H1 (cell line): ENCODE data around the gene PRKCI. TPM values are rescaled to one million over a fixed set of nuclear protein-coding genes. Genes with fewer than 3 reads are reported as not detected.
A peak's percentile ranks its signal among the peaks of the same experiment; 100 is the strongest.

Source experiments
- CTCF ChIA-PET: fragments of 300-600 bp; sonication (Branson Sonifier 250); formaldehyde crosslinking; loops from one replicate; lab custom pipeline; 2021; ENCODE audit not compliant: partially characterized antibody; lab: Charles Lee
- POLR2A ChIA-PET: fragments of 300-600 bp; sonication (Branson Sonifier 250); formaldehyde crosslinking; loops from one replicate; lab custom pipeline; 2021; ENCODE audit warnings: inconsistent platforms; ENCODE audit not compliant: partially characterized antibody; lab: Charles Lee
- DNase-seq, 2 experiments: peaks; one replicate each; pipeline versions ENCODE4 v3.0.0 to v3.0.0-alpha.2; 2010 to 2022; ENCODE audit warnings: low spot score in 2 of 2, low read depth in 1 of 2, mixed read lengths in 1 of 2
- FAIRE-seq: peaks from 2 replicates; lab custom pipeline; 2011; peaks lifted over from hg19 to GRCh38; lab: Jason Lieb, UNC
- H2AFZ ChIP-seq: 2 replicates; pipeline ENCODE4 v1.8.1; 2012; ENCODE audit warnings: low read length, inconsistent platforms
- H2AK5ac ChIP-seq: 2 replicates; pipeline ENCODE4 v1.6.1; 2013; ENCODE audit warnings: low read depth, low read length
- H2BK120ac ChIP-seq: replicated peaks from 2 replicates; pipeline ENCODE3; 2013; ENCODE audit warnings: low read depth, low read length, inconsistent platforms
- H2BK12ac ChIP-seq: 2 replicates; pipeline ENCODE4 v1.6.1; 2013; ENCODE audit warnings: low read depth, low read length
- H2BK15ac ChIP-seq: 2 replicates; pipeline ENCODE4 v1.6.1; 2013; ENCODE audit warnings: low read length
- H2BK20ac ChIP-seq: 2 replicates; pipeline ENCODE4 v1.6.1; 2013; ENCODE audit warnings: low read length
- H2BK5ac ChIP-seq: 2 replicates; pipeline ENCODE4 v1.6.1; 2013; ENCODE audit warnings: low read depth, low read length
- H3K14ac ChIP-seq: 2 replicates; pipeline ENCODE4 v1.6.1; 2013; ENCODE audit warnings: inconsistent platforms; ENCODE audit not compliant: insufficient read length
- H3K18ac ChIP-seq: 2 replicates; pipeline ENCODE4 v1.6.1; 2013; ENCODE audit warnings: low read length; ENCODE audit errors: extremely low read depth
- H3K23ac ChIP-seq: 2 replicates; pipeline ENCODE4 v1.6.1; 2013; ENCODE audit warnings: inconsistent platforms; ENCODE audit not compliant: insufficient read length
- H3K23me2 ChIP-seq: 2 replicates; pipeline ENCODE4 v1.6.1; 2013; ENCODE audit warnings: low read depth, low read length
- H3K27ac ChIP-seq: 2 replicates; pipeline ENCODE4 v1.6.1; 2011; ENCODE audit warnings: low read depth, low read length, inconsistent platforms
- H3K27me3 ChIP-seq, 4 experiments: replicated peaks in 1 of 4; 1 replicate in 1 of 4; 2 replicates in 3 of 4; pipeline versions ENCODE4 v1.6.1 to v1.8.1; 2011 to 2013; ENCODE audit warnings: low read length in 3 of 4, mild to moderate bottlenecking in 3 of 4, inconsistent platforms in 2 of 4, mixed read lengths in 2 of 4, moderate library complexity in 1 of 4; ENCODE audit not compliant: control insufficient read depth in 3 of 4, insufficient read depth in 3 of 4; ENCODE audit errors: extremely low read depth in 1 of 4
- H3K36me3 ChIP-seq, 4 experiments: 2 replicates each; pipeline versions ENCODE4 v1.6.1 to v1.8.1; 2011 to 2013; ENCODE audit warnings: mild to moderate bottlenecking in 4 of 4, low read length in 3 of 4, moderate library complexity in 2 of 4, control low read depth in 1 of 4, inconsistent platforms in 1 of 4; ENCODE audit not compliant: insufficient read depth in 4 of 4, control insufficient read depth in 2 of 4
- H3K4ac ChIP-seq: replicated peaks from 2 replicates; pipeline ENCODE3; 2013; ENCODE audit warnings: low read length, low read depth, mixed read lengths, inconsistent platforms; ENCODE audit not compliant: insufficient read length
- H3K4me1 ChIP-seq, 4 experiments: replicated peaks in 1 of 4; 1 replicate in 1 of 4; 2 replicates in 3 of 4; pipeline versions ENCODE4 v1.6.1 to v1.8.1; 2011 to 2013; ENCODE audit warnings: low read length in 3 of 4, inconsistent platforms in 2 of 4, mixed read lengths in 1 of 4; ENCODE audit not compliant: insufficient read depth in 4 of 4, control insufficient read depth in 3 of 4
- H3K4me2 ChIP-seq, 2 experiments: 2 replicates each; pipeline versions ENCODE4 v1.6.1 to v1.8.1; 2011 to 2013; ENCODE audit warnings: low read depth in 2 of 2, low read length in 2 of 2, control low read depth in 1 of 2, inconsistent platforms in 1 of 2, mild to moderate bottlenecking in 1 of 2; ENCODE audit not compliant: insufficient read depth in 1 of 2
- H3K4me3 ChIP-seq, 4 experiments: fragments of 200-600, 300-600 bp in 1 of 4; sonication (generic), shearing (Covaris generic), sonication (Bioruptor Twin) in 1 of 4; 2 replicates each; pipeline versions ENCODE4 v1.5.1 to v1.8.1; 2011 to 2016; ENCODE audit warnings: low read length in 4 of 4, low read depth in 3 of 4, control low read depth in 2 of 4, inconsistent platforms in 2 of 4, mild to moderate bottlenecking in 2 of 4, mixed read lengths in 1 of 4, moderate library complexity in 1 of 4; ENCODE audit not compliant: insufficient read depth in 2 of 4; ENCODE audit errors: extremely low read depth in 1 of 4
- H3K56ac ChIP-seq: replicated peaks from 2 replicates; pipeline ENCODE3; 2013; ENCODE audit warnings: low read depth, mild to moderate bottlenecking, mixed read lengths, low read length, inconsistent platforms; ENCODE audit not compliant: insufficient read length
- H3K79me1 ChIP-seq: 2 replicates; pipeline ENCODE4 v1.6.1; 2013; ENCODE audit warnings: low read depth, low read length, control low read depth
- H3K79me2 ChIP-seq, 2 experiments: 2 replicates each; pipeline versions ENCODE4 v1.6.1 to v1.8.1; 2012 to 2013; ENCODE audit warnings: low read length in 2 of 2, mild to moderate bottlenecking in 2 of 2, inconsistent platforms in 1 of 2; ENCODE audit not compliant: insufficient read depth in 2 of 2, control insufficient read depth in 1 of 2
- H3K9ac ChIP-seq, 4 experiments: replicated peaks in 1 of 4; 1 replicate in 1 of 4; 2 replicates in 3 of 4; pipeline versions ENCODE4 v1.6.1 to v1.8.1; 2011 to 2013; ENCODE audit warnings: low read depth in 3 of 4, low read length in 3 of 4, control low read depth in 2 of 4, mild to moderate bottlenecking in 2 of 4, moderate library complexity in 2 of 4, inconsistent platforms in 1 of 4; ENCODE audit errors: extremely low read depth in 1 of 4
- H3K9me3 ChIP-seq, 2 experiments: 2 replicates each; pipeline versions ENCODE4 v1.6.1 to v1.8.1; 2012 to 2013; ENCODE audit warnings: mild to moderate bottlenecking in 2 of 2, moderate library complexity in 2 of 2, control low read depth in 1 of 2, inconsistent platforms in 1 of 2, low read depth in 1 of 2, low read length in 1 of 2, mixed read lengths in 1 of 2; ENCODE audit not compliant: insufficient read depth in 2 of 2
- H4K20me1 ChIP-seq, 2 experiments: replicated peaks in 1 of 2; 2 replicates each; pipeline versions ENCODE3 to v1.8.1; 2011 to 2013; ENCODE audit warnings: inconsistent platforms in 2 of 2, low read length in 2 of 2, mild to moderate bottlenecking in 1 of 2; ENCODE audit not compliant: insufficient read depth in 2 of 2, control insufficient read depth in 1 of 2
- H4K5ac ChIP-seq: 2 replicates; pipeline ENCODE4 v1.6.1; 2013; ENCODE audit warnings: low read length, low read depth, mixed read lengths, inconsistent platforms; ENCODE audit not compliant: insufficient read length
- H4K8ac ChIP-seq: 2 replicates; pipeline ENCODE4 v1.8.0; 2013; ENCODE audit warnings: mild to moderate bottlenecking, moderate library complexity, low read length, inconsistent platforms; ENCODE audit not compliant: insufficient read depth; ENCODE audit errors: extremely low read depth
- H4K91ac ChIP-seq: replicated peaks from 2 replicates; pipeline ENCODE3; 2013; ENCODE audit warnings: low read length, mixed read lengths, inconsistent platforms; ENCODE audit not compliant: insufficient read length
- BCL11A ChIP-seq, 2 experiments: IDR thresholded peaks; one replicate each; pipeline ENCODE4 v1.6.1; 2011; ENCODE audit warnings: low read depth in 2 of 2, low read length in 2 of 2, mild to moderate bottlenecking in 2 of 2
- HDAC6 ChIP-seq: IDR thresholded peaks from one replicate; pipeline ENCODE4 v1.7.1; 2012; ENCODE audit warnings: low read depth, mild to moderate bottlenecking, inconsistent platforms, low read length, moderate library complexity
- KDM5A ChIP-seq: fragments of 200-600 bp; IDR thresholded peaks from 2 replicates; pipeline ENCODE4 v1.7.1; 2012; ENCODE audit warnings: mild to moderate bottlenecking, low read length, inconsistent platforms, mixed read lengths
- RNF2 ChIP-seq: fragments of 200-900, 300-1000 bp; sonication (generic); IDR thresholded peaks from 2 replicates; pipeline ENCODE4 v1.7.1; 2016; ENCODE audit warnings: borderline replicate concordance, low read depth, mild to moderate bottlenecking, antibody characterized with exemption, low read length; ENCODE audit not compliant: poor library complexity, severe bottlenecking; ENCODE audit errors: missing control alignments
- SIX5 ChIP-seq: IDR thresholded peaks from 2 replicates; pipeline ENCODE4 v1.6.1; 2011; ENCODE audit warnings: mild to moderate bottlenecking, low read depth, low read length
- WGBS, 2 experiments: shearing (Covaris generic) in 1 of 2; methylation state at CpG; one replicate each; pipeline versions ENCODE4 v1.1.6 to v1.1.7; 2013 to 2015; ENCODE audit warnings: low lambda C conversion rate in 2 of 2, mixed read lengths in 2 of 2, inconsistent platforms in 1 of 2, low coverage in 1 of 2, missing lambda C conversion rate in 1 of 2; ENCODE audit not compliant: insufficient replicate concordance in 2 of 2, insufficient coverage in 1 of 2, insufficient read length in 1 of 2; ENCODE audit errors: extremely low coverage in 1 of 2, missing lambda C conversion rate in 1 of 2; 5-methylcytosine and 5-hydroxymethylcytosine counted together
- polyA plus RNA-seq, 7 experiments: library from polyadenylated mRNA; depleted of rRNA in 3 of 7; stranded (reverse) in 5 of 7; unstranded in 2 of 7; fragments of >200 nt in 5 of 7; fragments of 200-250 nt in 2 of 7; gene quantifications; 1 replicate in 5 of 7; 2 replicates in 1 of 7; 4 replicates in 1 of 7; pipeline versions ENCODE4 v1.2.1 to v1.2.3, GENCODE V29; 2011 to 2013; ENCODE audit warnings: missing spikeins in 2 of 7, mixed read lengths in 2 of 7
- total RNA-seq: library from RNA; stranded (reverse); fragmentation: NEBNext Ultra II Directional; extraction: Animal tissue kit (Norgen Biotek cat#: 25700); gene quantifications from 2 replicates; pipeline ENCODE4 v1.2.1, GENCODE V29; 2021

Gene PRKCI
- total and polyA plus RNA-seq, 2 of the 8 experiments (the other 6 are each of a cell fraction or from before 2014, with no cell fraction given) = 24.3 to 100.0 TPM

DNA sequence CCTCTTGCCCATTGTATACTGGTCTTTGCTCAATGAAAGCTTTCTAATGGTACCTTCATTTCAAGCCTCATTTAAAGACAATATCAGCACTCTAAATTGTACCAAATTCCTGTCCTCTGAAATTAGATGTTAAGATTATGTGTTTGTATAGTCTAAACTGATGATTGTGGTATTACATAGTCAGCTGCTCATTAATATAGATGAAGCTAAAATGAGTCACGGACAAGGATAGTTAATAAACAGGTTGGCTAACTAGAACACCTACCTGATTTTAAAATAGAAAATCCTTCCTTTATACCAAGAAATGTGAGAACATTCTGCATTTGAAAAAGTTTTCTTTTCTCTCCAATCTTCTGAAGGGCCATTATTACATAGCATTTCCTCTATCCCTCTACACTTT is 2.9 kb downstream of the PRKCI start:
- Histone ChIP-seq H3K4me3 (no peak overlapping the region; a peak in 1 of 8 replicates), H3K4me2 (peak overlapping the region; percentile 51 to 92; a peak in 2 of 4 replicates), H3K27ac (no peak overlapping the region), H3K9me3 (no peaks in the 10 kb centered on the region), H3K79me1 (peaks cover 5% of the 10 kb centered on the region; the same call in 1 of the 2 replicates), H3K56ac (no peak overlapping the region), H4K8ac (no peak overlapping the region), H4K5ac (no peak overlapping the region), H3K36me3 (no peaks in the 10 kb centered on the region), H3K14ac (no peak overlapping the region), H2AK5ac (no peak overlapping the region), H3K79me2 (peaks cover 6 to 73% of the 10 kb centered on the region in 2 experiments), H3K18ac (no peak overlapping the region), H3K4ac (no peak overlapping the region), H3K27me3 (no peaks in the 10 kb centered on the region), H3K4me1 (peaks cover 0 to 4% (median 1%) of the 10 kb centered on the region in 4 experiments; a peak in 4 of 7 replicates), H4K20me1 (peaks cover 0 to 7% of the 10 kb centered on the region in 2 experiments), H2BK20ac (no peak overlapping the region), H3K9ac (no peak overlapping the region), H3K23ac (no peak overlapping the region), H2BK12ac (no peak overlapping the region), H3K23me2 (peaks cover 4% of the 10 kb centered on the region), H2BK120ac (no peak overlapping the region), H4K91ac (no peak overlapping the region), H2BK15ac (no peak overlapping the region), H2BK5ac (no peak overlapping the region), H2AFZ (no peak overlapping the region)
- 89% methylated on average over 1 of the region's 1 CpG; no CpG with 5 or more reads in 1 of the 2 experiments for WGBS, 2 experiments
- ChIA-PET POLR2A (interaction anchor here (0.9 to 1.8 kb wide), 3 partner anchors 8 to 44 kb away, joined by 3 to 4 read pairs (median 3); partner anchors contain the start of gene PHC3), CTCF (interaction anchor here (1.0 kb wide), 1 partner anchor 8 kb away, joined by 3 read pairs; no protein-coding TSS in a partner anchor)
- DNase-seq = no peak
- no peak for FAIRE-seq
- no peak for TF ChIP-seq HDAC6
- no peak for TF ChIP-seq KDM5A
- TF ChIP-seq BCL11A (IDR thresholded peaks at IDR 0.05; ENCODE audit: low read depth in 2 of 2, low read length in 2 of 2) = no peak
- no peak for TF ChIP-seq RNF2
- no peak for TF ChIP-seq SIX5
